ENCODE measurements around the gene LPIN3. TPM values are rescaled to one million over a fixed set of nuclear protein-coding genes. Genes with fewer than 3 reads are reported as not detected.
A peak's percentile ranks its signal among the peaks of the same experiment; 100 is the strongest.

Gene LPIN3
- total RNA-seq, 2 experiments from 2014 or later, result 1.9 to 2.4 TPM

DNA sequence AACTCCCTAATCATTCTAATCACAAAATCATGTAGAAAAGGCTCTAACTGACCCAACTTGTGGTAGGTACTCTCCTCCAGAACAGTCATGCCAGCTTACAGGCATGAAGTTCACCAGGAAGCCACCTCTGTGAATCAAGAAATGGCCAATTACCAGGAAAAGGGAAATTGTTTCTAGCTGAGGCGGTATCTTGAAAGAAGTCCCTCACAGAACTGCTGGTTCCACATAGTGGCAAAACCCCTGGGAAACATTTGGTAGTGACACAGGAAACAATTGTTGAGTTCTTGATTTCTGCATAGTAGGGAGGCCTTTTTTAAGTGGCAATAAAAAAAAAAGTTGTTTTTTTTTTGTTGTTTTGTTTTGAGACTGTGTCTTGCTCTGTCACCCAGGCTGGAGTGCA lies 19.6 kb upstream of the LPIN3 start:
- CTCF ChIA-PET, result interaction anchor here (0.5 kb wide), 1 partner anchor 9 kb away, joined by 3 read pairs; no protein-coding TSS in a partner anchor
- H3K27ac Mint-ChIP-seq, result peak overlapping the region; percentile 1

DNA sequence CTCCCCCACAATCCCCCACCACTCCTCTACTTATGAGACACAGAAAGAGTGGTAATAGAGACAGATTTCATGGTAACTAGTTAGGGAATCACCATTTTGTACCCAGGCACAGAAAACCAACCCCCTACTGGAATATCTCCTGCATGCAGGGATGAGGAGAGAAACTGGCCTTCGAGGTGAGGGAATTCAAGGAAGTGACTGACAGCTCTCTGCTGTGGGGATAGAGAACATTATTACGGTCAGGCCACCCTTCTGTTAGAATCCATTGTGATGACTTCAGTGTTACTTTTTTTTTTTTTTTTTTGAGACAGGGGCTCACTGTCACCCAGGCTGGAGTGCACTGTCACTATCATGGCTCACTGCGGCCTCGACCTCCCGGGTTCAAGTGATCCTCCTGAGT lies 13.4 kb upstream of the LPIN3 start:
- Histone ChIP-seq H3K27me3 (ENCODE audit: control insufficient read depth in 1 of 2, insufficient read depth in 2 of 2, low read length in 2 of 2) (no peaks in the 10 kb centered on the region), H3K9me3 (ENCODE audit: control insufficient read depth in 1 of 2, insufficient read depth in 1 of 2, low read length in 2 of 2) (no peaks in the 10 kb centered on the region), H3K4me1 (ENCODE audit: insufficient read depth, low read length) (peaks cover 12% of the 10 kb centered on the region), H3K4me3 (ENCODE audit: low read length) (no peak overlapping the region), H3K36me3 (ENCODE audit: insufficient read depth, low read length) (no peaks in the 10 kb centered on the region), H3K27ac (ENCODE audit: low read depth in 1 of 2, low read length in 2 of 2) (no peak overlapping the region)
- POLR2A ChIA-PET, result no interaction called here
- Mint-ChIP-seq H3K27me3 (no peaks in the 10 kb centered on the region), H3K4me3 (no peak overlapping the region), H3K9me3 (no peaks in the 10 kb centered on the region), H3K36me3 (ENCODE audit: low read depth) (no peaks in the 10 kb centered on the region), H3K27ac (no peak overlapping the region), H3K4me1 (ENCODE audit: low read depth) (peaks cover 11% of the 10 kb centered on the region)
- TF ChIP-seq, protein P1, sequence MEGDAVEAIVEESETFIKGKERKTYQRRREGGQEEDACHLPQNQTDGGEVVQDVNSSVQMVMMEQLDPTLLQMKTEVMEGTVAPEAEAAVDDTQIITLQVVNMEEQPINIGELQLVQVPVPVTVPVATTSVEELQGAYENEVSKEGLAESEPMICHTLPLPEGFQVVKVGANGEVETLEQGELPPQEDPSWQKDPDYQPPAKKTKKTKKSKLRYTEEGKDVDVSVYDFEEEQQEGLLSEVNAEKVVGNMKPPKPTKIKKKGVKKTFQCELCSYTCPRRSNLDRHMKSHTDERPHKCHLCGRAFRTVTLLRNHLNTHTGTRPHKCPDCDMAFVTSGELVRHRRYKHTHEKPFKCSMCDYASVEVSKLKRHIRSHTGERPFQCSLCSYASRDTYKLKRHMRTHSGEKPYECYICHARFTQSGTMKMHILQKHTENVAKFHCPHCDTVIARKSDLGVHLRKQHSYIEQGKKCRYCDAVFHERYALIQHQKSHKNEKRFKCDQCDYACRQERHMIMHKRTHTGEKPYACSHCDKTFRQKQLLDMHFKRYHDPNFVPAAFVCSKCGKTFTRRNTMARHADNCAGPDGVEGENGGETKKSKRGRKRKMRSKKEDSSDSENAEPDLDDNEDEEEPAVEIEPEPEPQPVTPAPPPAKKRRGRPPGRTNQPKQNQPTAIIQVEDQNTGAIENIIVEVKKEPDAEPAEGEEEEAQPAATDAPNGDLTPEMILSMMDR (IDR thresholded peaks at IDR 0.05), result no peak
- CTCF ChIA-PET, result no interaction called here
- DNase-seq, result no peak
- no peak for ATAC-seq (ENCODE audit: poor library complexity)
- intact Hi-C loops (cut with DNase I, micrococcal nuclease), result no loop called here

More for the DNA sequence above, 19.6 kb upstream of the LPIN3 start:
- no peaks in the 10 kb centered on the region for H3K9me3 ChIP-seq (ENCODE audit: control insufficient read depth in 1 of 2, insufficient read depth in 1 of 2, low read length in 2 of 2)
- H3K27ac ChIP-seq (ENCODE audit: low read depth in 1 of 2, low read length in 2 of 2), result no peak overlapping the region
- Mint-ChIP-seq H3K36me3 (ENCODE audit: low read depth) (no peaks in the 10 kb centered on the region), H3K27me3 (no peaks in the 10 kb centered on the region), H3K4me1 (ENCODE audit: low read depth) (peaks cover 27% of the 10 kb centered on the region), H3K9me3 (no peaks in the 10 kb centered on the region), H3K4me3 (no peak overlapping the region)
- POLR2A ChIA-PET, result no interaction called here
- TF ChIP-seq, protein P1 (IDR thresholded peaks at IDR 0.05), result no peak
- intact Hi-C loops (cut with DNase I, micrococcal nuclease), result no loop called here
- no peak for DNase-seq
- no peak for ATAC-seq (ENCODE audit: poor library complexity)
- H3K27me3 ChIP-seq (ENCODE audit: control insufficient read depth in 1 of 2, insufficient read depth in 2 of 2, low read length in 2 of 2), result no peaks in the 10 kb centered on the region
- H3K4me1 ChIP-seq (ENCODE audit: insufficient read depth, low read length), result peaks cover 13% of the 10 kb centered on the region
- no peaks in the 10 kb centered on the region for H3K36me3 ChIP-seq (ENCODE audit: insufficient read depth, low read length)
- H3K4me3 ChIP-seq (ENCODE audit: low read length), result no peak overlapping the region

DNA sequence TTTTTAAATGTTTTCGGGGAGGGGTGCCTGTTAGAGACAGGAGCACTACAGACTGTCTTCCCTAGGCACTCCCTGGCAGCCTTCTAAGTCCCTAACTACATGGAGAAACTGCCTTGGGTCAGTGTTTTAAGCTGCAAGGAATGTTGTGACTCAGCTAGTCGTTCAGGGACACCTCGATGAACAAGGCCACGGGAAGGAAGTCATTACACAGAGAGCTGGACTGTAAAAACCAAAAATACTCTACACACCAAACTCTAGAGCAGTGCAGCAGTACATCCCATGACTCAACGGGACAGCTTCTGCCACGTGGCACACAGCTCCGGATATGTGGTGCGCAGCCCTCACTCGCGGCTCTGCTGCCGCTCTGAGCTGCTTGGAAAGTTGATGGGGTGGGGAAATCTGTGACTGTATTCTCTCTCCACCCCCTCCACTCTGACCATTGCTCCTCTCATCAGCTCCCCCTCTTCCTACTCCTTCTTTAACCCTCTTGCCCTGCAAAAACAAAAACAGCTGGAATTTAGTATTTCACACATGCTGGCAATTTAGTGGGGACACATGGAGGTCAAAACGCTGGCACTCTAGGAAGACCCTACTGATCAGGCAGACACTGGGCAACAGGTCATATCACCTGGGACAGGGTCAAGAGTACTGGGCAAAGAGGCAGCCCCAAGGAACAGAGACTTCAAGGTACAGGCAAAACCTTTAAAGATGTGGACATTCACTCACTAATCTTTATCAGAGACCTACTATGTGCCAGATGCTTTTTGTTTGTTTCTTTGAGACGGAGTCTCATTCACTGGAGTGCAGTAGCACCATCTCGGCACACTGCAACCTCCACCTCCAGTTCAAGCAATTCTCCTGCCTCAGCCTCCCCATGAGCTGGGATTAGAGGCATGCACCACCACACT lies 10.9 kb upstream of the LPIN3 start:
- peak; percentile 15 to 74 (median 49) for DNase-seq
- no peaks in the 10 kb centered on the region for H3K36me3 ChIP-seq (ENCODE audit: insufficient read depth, low read length)
- peak; percentile 100 for ATAC-seq (ENCODE audit: poor library complexity)
- Mint-ChIP-seq H3K27me3 (no peaks in the 10 kb centered on the region), H3K4me3 (no peak overlapping the region), H3K27ac (no peak overlapping the region), H3K36me3 (ENCODE audit: low read depth) (no peaks in the 10 kb centered on the region), H3K9me3 (no peaks in the 10 kb centered on the region), H3K4me1 (ENCODE audit: low read depth) (peaks cover 11% of the 10 kb centered on the region)
- intact Hi-C loops (cut with DNase I, micrococcal nuclease), result loop anchor here in 1 of 2 experiments (10.0 kb wide), 1 partner anchor 95 kb away; no protein-coding TSS in a partner anchor
- POLR2A ChIA-PET, result interaction anchor here (0.9 to 1.4 kb wide), 4 partner anchors 12 to 289 kb away, joined by 3 to 12 read pairs (median 4); partner anchors contain the start of genes CHD6, PLCG1 and ZHX3
- CTCF ChIA-PET, result interaction anchor here (0.6 to 1.1 kb wide), 4 partner anchors 9 to 428 kb away, joined by 3 read pairs; no protein-coding TSS in a partner anchor
- TF ChIP-seq, protein P1 (IDR thresholded peaks at IDR 0.05), result no peak
- no peaks in the 10 kb centered on the region for H3K9me3 ChIP-seq (ENCODE audit: control insufficient read depth in 1 of 2, insufficient read depth in 1 of 2, low read length in 2 of 2)
- no peak overlapping the region for H3K4me3 ChIP-seq (ENCODE audit: low read length)
- H3K27me3 ChIP-seq (ENCODE audit: control insufficient read depth in 1 of 2, insufficient read depth in 2 of 2, low read length in 2 of 2), result no peaks in the 10 kb centered on the region
- H3K27ac ChIP-seq (ENCODE audit: low read depth in 1 of 2, low read length in 2 of 2), result no peak overlapping the region
- peaks cover 12% of the 10 kb centered on the region for H3K4me1 ChIP-seq (ENCODE audit: insufficient read depth, low read length)
